Cardiac fibroblast (primary cell): ENCODE results near the gene HPSE2.

Source experiments
- DNase-seq, 2 donors: peaks; one replicate each; pipeline versions ENCODE4 v3.0.0 to v3.0.0-alpha.2; 2010; ENCODE audit warnings: low read depth in 2 of 2
- H3K4me3 ChIP-seq, 2 donors: replicated peaks in 1 of 2; 1 replicate in 1 of 2; 2 replicates in 1 of 2; pipeline ENCODE4 v1.5.1; 2011; ENCODE audit warnings: low read depth in 2 of 2, low read length in 2 of 2, mild to moderate bottlenecking in 2 of 2, moderate library complexity in 1 of 2
- CTCF ChIP-seq: IDR thresholded peaks from one replicate; pipeline ENCODE4 v1.5.1; 2011; ENCODE audit warnings: low read depth, mild to moderate bottlenecking, low read length, inconsistent platforms

Gene HPSE2

DNA sequence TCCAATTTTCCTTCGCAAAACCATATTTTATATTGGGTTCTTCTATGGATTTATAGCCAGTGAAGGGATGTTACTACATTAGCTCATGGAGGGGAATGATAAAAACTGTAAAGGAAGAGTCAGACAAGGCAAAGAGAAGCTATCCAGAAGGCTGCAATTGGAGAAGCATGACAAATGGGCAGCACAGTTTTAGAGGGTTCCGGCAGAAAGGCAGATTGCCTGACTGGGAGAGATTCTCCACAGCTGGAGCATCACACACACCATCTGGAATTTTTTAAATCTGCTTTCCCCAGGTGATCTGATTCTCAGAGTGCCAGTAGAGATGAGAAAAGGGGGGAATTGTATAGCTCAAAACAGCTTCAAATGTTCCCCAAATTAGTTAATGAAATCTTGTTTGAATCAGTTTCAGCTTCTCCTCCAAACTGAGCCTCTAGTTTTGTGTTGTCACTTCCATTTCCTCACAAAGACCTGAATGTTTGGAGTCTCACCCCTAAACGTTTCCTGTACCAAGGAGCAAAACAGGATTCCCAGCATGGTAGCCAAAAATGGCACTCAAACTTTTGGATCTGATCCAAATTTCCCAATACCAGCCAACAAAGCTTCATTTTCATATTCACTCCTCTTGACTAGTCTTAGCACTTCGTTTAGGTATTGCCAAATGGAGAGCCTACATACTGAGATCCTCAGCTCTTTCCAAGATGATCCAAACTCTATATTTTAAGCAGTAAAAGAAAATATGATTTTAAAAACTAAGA is 177.5 kb downstream of the HPSE2 start:
- no peak overlapping the region for H3K4me3 ChIP-seq
- TF ChIP-seq CTCF: no peak
- no peak for DNase-seq

DNA sequence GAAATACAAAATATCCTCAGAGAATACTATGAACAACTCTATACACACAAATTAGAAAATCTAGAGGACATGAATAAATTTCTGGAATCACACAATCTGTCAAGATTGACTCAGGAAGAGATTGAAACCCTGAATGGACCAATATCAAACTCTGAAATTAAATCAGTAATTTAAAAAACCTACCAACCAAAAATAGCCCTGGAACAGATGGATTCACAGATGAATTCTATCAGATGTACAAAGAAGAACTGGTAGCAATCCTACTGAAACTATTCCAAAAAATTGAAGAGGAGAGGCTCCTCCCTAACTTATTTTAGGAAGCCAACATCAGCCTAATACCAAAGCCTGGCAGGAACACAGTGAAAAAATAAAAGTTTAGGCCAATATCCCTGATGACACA is 190.0 kb downstream of the HPSE2 start:
- DNase-seq: no peak
- no peak for TF ChIP-seq CTCF
- no peak overlapping the region for H3K4me3 ChIP-seq

GRCh38 chr10:99042051-99042771 is 193.4 kb downstream of the HPSE2 start:
- H3K4me3 ChIP-seq: no peak overlapping the region
- no peak for TF ChIP-seq CTCF
- no peak for DNase-seq

DNA sequence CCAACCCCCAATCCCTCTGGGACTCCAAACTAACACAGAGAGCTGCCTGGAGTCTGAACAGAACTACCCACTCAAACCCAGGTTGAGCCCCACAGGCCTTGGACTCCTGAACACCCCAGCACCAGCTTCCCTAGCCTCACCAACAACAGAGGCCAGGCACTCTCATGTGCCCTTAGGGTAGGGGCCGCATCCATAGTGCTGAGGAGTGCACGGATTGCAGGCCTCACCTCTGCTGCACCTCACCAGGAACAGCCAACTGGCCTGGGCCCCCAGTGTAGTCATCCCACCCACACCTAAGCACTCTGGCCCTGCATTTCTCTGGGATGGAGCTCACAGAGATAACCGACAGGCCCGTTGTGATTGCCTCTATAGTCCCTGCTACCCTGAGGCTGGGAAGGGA is 194.2 kb downstream of the HPSE2 start:
- DNase-seq: no peak
- H3K4me3 ChIP-seq: no peak overlapping the region
- TF ChIP-seq CTCF: no peak

- TF ChIP-seq CTCF: no peak
- no peak for DNase-seq
- no peak overlapping the region for H3K4me3 ChIP-seq
Observed at GRCh38 chr10:99013885-99014284, 221.8 kb downstream of the HPSE2 start.

GRCh38 chr10:99010286-99010685 is 225.4 kb downstream of the HPSE2 start:
- no peak overlapping the region for H3K4me3 ChIP-seq
- no peak for DNase-seq
- TF ChIP-seq CTCF: no peak
